Retina (tissue), 1 donor: ENCODE measurements around the gene SLC35A1.
"Not testable (repeated sequence)": the region's sequence is repeated elsewhere in the genome, so short reads cannot be mapped to it uniquely, and the experiment has no call there.

Source experiments
- DNase-seq: peaks from one replicate; pipeline ENCODE4 v3.0.0-alpha.2; 2016

Gene SLC35A1, protein sequence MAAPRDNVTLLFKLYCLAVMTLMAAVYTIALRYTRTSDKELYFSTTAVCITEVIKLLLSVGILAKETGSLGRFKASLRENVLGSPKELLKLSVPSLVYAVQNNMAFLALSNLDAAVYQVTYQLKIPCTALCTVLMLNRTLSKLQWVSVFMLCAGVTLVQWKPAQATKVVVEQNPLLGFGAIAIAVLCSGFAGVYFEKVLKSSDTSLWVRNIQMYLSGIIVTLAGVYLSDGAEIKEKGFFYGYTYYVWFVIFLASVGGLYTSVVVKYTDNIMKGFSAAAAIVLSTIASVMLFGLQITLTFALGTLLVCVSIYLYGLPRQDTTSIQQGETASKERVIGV

DNA sequence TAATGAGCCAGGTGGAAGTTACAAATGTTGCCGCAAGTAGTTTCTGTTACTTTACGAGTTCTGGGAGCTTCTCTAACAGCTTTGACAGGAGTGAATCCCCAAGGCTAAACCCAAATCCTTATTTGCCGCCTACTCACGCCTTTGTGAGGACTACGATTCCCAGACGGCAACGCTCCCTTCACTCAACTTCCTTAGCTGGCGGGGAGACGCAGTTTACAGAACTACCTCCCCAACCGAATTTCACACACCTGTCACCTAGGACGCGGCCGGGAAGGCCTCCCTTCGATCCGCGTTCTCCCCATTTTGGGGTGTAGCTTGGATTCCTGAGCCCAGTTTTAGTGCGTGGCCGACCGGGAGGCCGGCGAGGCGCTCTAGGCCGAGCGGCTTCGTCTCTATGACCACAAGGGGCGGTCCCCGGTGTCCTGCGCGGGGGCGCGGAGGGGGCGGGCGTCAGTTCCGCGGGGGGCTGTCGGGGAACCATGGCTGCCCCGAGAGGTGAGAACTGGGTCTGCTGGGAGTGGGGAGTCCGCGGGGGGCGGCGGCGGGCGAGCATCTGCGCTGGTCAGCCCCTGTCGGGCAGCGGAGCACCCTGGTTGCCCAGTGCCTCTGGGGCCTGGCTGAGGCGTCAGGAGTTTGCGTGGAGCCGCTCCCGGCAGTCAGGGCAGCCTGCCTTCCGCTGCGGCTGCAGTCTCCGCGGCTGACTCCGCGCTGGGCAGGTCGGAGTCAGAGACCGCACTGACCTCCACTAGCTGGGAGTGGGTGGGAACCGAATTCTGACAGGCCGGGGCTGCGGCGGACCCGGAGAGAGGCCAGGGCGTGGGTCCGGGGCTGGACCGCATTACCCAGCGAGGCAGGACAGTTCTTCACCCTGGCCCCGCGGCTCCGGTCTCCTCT lies at the start of gene SLC35A1:
TSS of gene SLC35A1 (plus strand) at position 450 of the 894 bp plus-strand sequence. CDS start at position 480, 30 bp downstream.
- DNase-seq, result peak; percentile 97

DNA sequence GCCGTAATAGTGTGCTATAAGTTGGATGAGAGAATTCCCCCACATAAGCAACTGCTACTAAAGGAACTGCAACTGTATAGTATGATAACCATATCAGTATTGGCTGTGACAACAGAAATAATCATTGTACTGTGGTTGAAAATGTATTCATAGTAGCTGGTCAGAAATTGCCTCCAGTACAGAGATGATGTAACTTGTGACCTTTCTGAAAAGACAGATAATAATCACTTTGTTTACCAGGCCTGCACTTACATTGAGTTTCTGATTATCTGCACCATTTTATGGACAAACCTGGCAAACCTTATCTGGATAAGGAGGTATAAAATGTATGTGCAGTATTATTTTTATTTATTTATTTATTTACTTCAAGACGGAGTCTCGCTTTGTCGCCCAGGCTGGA lies 46.0 kb upstream of the SLC35A1 start:
- DNase-seq, result no peak

DNA sequence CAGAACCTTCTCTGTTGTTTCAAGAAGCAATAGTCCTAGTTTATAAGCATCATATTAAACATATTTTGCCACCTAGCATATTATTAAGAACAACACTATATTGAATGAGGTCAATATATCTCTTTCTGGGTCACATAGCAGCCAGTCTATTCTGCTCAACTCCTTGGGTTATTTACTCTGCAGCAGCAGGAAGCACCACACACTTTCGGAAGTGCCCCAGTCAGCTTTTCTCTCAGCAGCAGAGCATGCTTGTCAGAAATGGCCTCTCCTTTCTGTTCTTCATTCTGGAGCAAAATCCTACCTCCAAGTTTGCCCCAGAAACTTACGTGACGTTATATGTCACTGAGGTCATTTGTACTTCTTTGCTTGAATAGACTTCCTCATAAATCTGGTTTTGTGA lies 42.3 kb upstream of the SLC35A1 start:
- DNase-seq, result no peak

DNA sequence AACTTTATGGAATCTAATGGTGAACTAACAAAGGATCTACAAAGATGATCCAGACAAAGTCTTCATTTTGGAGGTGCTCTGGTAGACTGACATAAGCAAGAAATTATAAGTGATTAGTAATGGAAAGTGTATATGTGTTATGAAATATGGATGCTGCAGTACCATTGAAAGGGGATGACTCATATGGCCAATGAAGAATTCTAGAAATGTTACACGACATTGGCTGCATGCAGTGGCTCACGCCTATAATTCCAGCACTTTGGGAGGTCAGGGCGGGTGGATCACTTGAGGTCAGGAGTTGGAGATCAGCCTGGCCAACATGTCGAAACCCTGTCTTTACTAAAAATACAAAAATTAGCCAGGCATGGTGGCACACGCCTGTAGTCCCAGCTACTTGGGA lies 41.5 kb upstream of the SLC35A1 start:
- DNase-seq, result no peak

DNA sequence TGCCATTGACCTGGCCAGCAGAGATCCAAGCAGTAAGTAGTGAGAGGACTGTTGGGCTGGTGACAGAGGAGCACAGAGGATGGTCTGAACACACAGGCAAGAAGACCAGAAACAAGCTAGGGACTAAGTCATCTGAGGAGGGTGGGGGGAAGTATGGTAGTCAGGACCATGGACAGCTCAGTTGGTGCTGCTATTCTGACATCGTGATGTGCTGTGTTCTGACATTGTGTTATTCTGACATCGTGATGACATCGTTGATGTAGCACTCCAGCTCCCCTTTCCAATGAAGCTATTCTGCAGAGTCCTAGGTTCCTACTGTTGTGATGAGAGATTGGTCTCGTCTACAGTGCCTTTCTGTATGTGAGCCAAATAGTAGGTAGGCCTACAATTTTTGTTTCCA lies 36.3 kb upstream of the SLC35A1 start:
- peak; percentile 44 for DNase-seq

DNA sequence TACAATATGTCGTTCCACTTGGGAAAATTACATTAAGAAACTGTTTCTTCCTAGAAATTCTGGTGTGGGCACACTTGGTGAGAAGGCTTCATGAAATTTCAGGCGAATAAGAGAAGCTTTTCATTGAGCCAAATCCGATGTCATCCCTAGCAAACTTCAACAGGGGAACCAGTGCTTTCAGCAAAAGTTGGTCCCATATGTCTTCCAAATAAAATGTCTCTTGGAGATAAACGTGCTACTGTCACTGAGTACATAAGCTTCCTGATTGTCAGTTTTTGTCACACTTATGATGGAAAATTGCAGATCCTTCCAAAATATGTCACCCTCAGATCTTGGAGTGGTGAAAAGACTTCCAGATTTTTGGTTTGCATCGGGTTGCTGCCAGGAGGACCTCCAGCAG lies 31.1 kb upstream of the SLC35A1 start:
- no peak for DNase-seq

DNA sequence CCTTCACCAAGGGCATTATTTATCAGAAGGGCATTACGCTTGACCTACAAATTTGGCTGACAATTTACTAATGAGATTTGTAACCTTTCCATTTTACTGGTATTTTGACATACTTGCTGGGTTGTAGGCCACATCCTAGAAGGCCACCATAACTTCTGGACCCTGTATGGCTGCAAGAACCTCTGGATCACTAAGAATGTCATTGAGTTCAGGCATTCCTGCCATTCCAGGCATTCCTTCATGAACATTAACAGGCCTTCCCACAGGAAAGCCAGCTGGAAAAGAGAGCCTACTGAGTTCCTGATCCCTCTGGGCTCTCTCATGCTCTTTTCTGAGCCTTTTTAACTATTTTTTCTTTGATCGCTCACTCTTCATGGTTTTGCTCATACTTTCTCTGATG lies 28.4 kb upstream of the SLC35A1 start:
- no peak for DNase-seq

DNA sequence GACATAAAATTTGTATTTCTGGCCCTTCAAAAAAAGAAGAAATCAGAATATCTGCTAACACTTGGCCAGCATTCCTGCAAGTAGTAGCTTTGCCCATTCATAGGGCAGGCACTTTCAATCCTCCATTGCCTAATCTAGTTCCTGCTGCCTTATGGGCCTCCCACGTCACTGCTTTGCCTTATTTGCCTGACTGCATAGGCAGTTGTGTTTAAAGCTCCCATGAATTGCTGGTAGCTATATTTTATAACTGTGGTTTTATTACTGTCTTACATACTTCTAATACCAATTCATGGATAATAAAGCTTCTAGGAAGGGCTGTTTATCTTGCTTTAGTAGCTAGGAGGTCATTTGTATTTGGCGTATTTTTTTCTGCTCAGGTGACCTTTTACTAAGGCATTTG lies 7.7 kb upstream of the SLC35A1 start:
- DNase-seq, result no peak

DNA sequence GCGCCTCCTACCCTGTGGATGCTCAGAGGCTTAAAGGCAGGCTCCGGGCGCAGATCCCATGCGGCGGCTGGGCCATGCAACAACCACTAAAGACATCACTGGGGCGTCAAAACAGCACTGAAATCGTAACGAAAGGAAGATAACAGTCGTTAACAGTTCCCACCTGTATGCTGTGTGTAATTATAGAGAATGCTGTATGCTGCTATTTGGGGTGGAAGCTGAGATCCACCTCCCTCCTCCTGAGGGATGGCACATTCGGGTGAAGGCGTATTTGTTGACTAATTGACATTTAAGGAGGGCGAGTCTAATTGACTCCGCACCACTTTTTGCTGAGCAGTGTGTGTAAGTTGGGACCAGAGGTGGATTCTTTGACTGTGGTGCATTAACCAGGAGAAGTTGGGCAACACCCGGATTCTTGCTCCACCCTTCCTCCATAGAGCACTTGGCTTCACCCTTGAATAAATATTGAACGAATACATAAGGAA lies 687 bp downstream of the SLC35A1 start:
- DNase-seq, result no peak

DNA sequence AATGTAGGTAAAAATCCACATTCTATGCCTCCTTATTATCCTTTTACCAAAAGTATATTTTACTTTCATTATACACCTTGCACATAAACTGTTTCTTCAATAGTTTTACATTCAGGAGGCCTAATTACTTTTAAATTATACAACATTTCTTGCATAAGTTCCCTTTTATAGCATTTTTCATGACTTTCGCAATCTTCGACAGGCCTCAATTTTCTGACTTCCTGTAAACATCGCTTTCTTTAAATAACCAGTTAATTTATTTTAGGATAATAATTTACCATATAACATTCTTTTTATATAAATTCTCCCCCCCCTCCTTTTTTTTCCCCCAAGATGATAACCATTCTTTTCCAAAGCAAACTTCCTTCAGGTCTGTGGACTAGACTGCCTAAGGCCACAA lies 9.2 kb downstream of the SLC35A1 start:
- no peak for DNase-seq

DNA sequence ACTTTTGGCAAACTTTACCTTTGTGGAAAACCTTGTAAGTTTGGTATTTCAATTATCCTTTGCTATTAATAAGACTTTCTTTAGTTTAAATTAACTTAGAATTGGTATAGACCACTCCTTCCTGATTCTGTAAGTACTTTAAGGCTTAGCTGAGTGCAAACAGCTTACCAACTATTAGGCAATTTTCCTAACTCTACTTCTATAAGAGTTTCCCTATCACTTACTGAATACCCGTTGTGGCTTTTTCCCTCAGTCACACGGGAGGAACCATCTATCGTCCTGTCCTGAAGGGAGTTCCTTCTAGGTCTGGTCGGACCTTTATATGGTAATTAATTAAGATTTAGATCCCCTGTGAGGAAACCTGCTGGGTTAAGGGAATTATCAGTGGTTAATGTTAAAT lies 9.6 kb downstream of the SLC35A1 start:
- DNase-seq, result no peak

DNA sequence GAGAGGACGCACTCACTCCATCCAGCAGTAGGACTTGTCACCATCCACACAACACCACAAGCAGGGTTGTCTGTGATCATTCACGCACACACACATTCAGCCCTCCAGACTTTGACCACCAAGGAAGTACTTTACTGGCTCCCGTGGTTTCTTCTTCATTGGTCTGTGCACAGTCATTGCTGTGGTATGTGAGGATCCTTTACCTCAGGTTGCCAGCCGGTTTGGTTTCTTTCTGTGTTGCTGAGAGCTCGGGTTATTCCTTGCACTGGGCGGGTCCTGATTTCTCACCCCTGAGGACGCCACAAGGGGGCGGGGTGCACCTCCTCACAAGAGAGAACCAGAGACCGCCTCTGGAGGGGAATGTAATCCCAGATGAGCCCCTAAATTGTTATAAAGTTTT lies 11.2 kb downstream of the SLC35A1 start:
- no peak for DNase-seq

DNA sequence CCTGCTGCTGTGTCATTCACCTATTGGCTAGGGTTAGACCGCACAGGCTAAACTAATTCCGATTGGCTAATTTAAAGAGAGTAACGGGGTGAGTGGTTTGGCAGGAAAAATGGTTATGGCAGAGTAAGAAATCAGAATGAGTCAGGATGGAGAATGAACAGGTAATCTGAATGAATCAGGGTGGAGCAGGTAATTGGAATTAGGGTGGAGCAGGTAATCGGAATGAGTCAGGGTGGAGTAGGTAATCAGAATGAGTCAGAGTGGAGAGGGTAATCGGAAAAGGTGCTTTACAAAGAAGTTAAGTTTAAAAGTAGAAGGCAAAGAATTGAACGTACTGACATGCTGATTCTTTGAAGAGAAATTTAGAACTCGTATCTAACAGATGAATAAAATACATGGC lies 11.7 kb downstream of the SLC35A1 start:
- no peak for DNase-seq

DNA sequence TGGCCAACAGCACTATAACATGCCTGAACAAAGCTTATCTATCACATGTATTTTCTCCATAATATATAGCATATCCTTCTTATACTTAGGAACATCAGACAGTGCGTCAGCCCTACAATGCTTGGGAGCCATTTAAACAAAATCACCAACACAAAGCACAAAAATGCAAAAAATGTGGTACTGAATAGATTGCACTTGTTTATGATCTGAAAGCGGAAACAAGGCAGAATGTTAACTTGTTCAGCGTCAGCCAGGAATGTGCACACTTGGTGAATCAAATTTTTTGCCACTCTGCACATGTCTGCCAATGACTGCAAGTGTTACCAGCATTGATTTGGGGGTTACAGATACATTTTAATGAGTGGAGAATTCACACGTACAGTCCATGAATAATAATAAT lies 14.8 kb downstream of the SLC35A1 start:
- DNase-seq, result no peak

DNA sequence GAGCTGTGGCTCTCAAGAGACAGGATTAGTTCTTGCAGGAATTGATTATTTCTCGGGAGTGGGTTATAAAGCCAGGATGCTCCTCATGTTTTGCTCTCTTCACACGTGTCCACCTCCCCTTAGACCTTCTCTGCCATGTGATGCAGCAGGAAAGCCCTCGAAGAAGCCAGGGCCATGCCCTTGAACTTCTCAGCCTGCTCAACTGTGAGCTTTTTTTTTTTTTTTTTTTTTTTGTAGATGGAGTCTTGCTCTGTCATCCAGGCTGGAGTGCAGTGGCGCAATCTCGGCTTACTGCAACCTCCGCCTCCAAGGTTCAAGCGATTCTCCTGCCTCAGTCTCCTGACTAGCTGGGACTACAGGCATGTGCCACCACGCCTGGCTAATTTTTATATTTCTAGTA lies 16.6 kb downstream of the SLC35A1 start:
- DNase-seq, result not testable (repeated sequence)

DNA sequence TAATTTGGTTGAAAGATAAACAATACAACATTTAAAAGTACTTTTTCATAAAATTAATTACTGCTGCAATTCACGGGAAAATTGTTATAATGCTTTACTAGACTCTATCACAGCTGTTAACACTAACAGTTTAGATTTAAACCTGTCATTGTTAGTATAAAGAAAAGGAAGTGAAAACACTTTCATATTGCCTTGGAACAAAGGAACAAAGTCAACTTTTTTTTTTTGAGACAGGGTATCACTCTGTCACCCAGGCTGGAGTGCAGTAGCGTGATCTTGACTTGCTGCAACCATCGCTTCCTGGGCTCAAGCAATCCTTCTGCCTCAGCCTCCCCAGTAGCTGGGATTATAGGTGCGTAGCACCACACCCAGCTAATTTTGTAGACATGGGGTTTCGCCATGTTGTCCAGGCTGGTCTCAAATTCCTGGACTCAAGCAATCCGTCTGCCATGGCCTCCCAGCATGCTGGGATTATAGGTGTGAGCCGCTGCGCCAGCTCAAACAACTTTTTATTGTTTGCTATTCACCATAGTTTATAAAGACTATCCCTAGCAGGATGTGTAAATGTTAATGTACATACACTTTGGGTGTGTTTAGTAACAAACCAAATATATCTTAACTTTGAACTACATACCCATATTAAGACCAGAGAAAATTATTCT lies 22.1 kb downstream of the SLC35A1 start:
- no peak for DNase-seq

DNA sequence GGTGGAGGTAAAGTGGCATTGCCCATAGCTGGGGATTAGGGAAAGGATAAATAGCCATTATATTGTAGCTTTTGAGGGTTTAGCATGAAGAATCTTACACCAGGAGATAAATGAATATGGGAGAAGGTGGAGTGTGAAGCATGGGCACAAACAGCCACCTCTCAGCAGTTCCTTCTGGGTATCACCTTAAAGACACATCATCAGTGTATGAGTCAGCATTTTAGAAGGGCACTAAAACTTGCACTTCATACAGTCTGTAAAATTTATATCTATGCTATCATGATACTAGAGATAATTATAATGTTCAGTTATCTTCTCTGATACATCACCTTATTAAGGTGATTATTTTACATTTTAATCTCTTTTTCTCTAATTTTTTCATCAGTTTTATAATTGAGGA lies 25.3 kb downstream of the SLC35A1 start:
- no peak for DNase-seq

DNA sequence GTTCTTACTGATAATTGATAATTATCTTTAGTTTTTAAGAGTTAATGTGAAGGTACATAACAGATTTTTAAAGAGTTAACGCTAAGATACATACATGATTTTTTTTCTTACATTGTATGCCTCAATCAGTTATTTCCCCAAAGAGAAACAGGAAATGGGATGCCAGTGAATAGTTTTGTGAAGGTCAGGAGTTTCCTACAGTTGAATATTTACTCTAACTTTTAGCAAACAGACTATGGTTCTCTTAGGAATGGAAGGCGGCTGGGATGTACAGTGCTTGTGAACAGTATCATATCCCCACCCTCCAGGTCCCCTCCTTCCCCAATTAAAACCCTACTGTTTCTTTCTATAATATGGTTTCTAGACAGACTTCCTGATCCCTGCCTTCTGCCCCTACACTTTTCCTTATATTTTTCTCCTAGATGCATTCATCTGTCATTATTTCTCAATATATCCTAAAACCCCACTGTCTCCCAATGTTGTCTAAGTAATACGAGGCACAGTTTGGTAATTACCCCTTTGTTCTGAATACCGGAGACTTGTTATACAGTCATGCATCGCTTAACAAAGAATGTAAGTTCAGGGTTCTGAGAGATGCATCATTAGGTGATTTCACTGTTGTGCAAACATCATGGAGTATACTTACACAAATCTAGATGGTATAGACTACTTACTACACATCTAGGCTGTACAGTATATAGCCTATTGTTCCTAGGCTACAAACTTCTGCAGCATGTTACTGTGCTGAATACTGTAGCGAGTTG lies 29.2 kb downstream of the SLC35A1 start:
- no peak for DNase-seq

DNA sequence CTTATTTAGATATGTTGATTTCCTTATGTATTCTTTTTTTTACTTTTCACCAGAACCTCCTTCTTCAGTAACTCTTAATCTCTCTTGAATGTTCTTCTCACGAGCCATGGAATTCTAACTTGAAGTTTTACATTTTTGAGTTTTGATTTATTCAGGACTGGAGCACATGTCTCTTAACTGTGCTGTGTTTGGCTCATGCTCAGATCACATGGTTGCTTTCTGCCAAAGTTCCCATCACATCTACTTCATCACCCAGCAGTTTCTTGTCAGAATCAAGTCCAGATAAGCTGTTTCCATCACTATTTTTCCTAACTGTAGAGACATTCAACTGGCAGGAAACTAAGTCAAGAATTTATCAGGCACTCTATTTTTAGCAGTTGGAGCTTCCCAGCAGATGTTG lies 31.7 kb downstream of the SLC35A1 start:
- DNase-seq, result no peak

DNA sequence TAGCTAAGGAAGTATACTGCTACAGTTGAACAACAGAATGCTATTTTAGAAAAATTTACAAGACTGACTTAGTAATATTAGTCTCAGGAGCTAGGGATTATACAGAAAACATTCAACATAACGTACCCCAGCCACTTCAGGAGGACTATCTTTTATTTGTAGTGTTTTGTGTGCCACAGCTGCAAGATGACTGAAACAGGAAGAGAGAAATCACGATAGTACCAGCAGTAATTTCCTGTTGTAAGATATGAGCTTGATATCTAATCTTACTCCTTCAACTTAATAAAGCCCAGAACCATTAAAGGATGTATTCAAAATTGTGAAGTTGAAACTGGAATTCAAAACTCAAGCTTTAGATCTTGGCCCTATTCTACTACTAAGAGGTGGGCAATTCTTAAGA lies 42.1 kb downstream of the SLC35A1 start:
- no peak for DNase-seq

DNA sequence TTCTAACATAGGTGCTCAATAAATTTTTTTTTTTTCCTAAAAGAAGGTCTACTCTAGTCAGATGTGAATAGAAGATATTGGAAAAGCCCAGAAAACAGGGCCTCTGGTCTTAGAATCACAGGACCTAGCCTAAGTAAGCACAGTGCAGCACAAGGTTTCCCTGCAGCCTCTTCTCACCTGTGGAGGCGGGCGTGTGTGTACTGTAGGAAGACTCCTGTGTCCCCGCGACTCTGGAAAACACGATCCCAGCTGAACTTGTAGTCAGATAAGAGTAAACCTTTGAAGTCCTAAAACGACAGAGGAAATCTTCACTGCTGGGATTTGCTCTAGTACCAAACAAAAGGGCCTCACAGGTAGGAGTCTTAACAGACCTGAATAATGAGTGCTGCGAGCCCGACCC lies 45.7 kb downstream of the SLC35A1 start:
- no peak for DNase-seq

DNA sequence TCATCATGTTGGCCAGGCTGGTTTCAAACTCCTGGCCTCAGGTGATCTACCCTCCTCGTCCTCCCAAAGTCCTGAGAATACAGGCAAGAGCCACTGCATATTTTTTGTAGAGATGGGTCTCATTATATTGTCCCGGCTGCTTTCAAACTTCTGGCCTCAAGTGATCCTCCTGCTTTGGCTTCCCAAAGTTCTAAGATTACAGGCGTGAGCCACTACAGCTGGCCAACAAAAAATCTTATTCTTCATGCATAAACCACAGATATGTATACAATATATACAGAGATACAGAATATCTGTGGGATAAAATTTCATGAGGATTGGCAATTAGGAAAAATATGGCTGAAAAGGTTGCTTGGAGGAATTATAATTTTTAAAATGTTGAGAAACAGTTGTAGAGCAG lies 49.9 kb downstream of the SLC35A1 start:
- DNase-seq, result no peak

DNA sequence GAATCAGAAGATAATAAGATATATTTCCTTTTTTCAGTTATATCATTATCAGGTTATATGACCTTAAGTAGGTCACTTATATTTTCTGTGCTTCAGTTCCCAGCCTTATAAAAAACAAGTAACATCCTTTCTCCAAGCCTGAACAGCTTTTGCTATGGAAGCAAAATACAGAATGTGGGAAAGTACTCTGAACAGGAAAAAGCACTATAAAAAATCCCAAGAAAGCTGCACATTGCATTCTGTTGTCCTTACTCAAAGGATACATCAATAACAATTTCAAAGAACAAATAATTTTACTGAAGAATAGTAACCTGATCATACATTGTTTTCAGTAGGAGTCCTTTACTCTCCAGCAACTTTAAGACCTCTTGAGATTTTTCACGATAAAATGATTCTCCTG lies 56.4 kb downstream of the SLC35A1 start:
- DNase-seq, result no peak
